ENCODE results near the gene CSTF1. TPM values are rescaled to one million over a fixed set of nuclear protein-coding genes. Genes with fewer than 3 reads are reported as not detected.

CSTF1 gene
- total RNA-seq, 1 donor from 2014 or later = 36.8 TPM

- peaks cover 10% of the 10 kb centered on the region for H3K4me1 Mint-ChIP-seq
- no peaks in the 10 kb centered on the region for H3K27me3 Mint-ChIP-seq (ENCODE audit: low read depth)
- no peaks in the 10 kb centered on the region for H3K9me3 Mint-ChIP-seq
- no peak overlapping the region for H3K27ac Mint-ChIP-seq
- H3K36me3 Mint-ChIP-seq = no peaks in the 10 kb centered on the region
- DNase-seq (ENCODE audit: low spot score in 2 of 2, unreplicated experiment in 2 of 2) = no peak
- TF ChIP-seq, protein P1, sequence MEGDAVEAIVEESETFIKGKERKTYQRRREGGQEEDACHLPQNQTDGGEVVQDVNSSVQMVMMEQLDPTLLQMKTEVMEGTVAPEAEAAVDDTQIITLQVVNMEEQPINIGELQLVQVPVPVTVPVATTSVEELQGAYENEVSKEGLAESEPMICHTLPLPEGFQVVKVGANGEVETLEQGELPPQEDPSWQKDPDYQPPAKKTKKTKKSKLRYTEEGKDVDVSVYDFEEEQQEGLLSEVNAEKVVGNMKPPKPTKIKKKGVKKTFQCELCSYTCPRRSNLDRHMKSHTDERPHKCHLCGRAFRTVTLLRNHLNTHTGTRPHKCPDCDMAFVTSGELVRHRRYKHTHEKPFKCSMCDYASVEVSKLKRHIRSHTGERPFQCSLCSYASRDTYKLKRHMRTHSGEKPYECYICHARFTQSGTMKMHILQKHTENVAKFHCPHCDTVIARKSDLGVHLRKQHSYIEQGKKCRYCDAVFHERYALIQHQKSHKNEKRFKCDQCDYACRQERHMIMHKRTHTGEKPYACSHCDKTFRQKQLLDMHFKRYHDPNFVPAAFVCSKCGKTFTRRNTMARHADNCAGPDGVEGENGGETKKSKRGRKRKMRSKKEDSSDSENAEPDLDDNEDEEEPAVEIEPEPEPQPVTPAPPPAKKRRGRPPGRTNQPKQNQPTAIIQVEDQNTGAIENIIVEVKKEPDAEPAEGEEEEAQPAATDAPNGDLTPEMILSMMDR (IDR thresholded peaks at IDR 0.05; ENCODE audit: unreplicated experiment) = no peak
- no peak overlapping the region for H3K4me3 Mint-ChIP-seq
Measured at GRCh38 chr20:56429502-56429901, 37.1 kb downstream of the CSTF1 start.

DNA sequence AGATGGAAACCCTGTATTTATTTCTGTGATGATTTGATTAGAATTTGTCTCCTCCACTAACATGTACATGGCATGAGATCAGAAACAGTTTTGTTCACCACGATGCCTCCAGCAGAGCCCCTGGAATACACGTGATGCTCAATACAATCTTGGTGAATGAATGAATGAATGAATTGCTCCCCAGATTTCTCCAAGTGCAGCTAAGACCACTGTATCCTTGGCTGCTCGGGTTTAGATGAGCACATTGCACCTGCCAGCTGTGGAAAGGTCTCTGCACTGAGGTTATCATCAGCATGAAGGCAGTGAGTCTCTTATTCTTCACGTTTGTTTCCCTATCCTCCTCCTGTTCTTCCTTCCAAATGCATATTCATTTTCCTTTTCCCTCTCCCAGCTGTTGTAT is 37.5 kb downstream of the CSTF1 start:
- no peaks in the 10 kb centered on the region for H3K36me3 Mint-ChIP-seq

GRCh38 chr20:56430461-56430860 is 38.0 kb downstream of the CSTF1 start:
- peak in 1 of 2 experiments; percentile 19 for DNase-seq (ENCODE audit: low spot score in 2 of 2, unreplicated experiment in 2 of 2)

More for the DNA sequence above, 37.5 kb downstream of the CSTF1 start:
- Mint-ChIP-seq H3K9me3 (no peaks in the 10 kb centered on the region), H3K27me3 (ENCODE audit: low read depth) (no peaks in the 10 kb centered on the region), H3K4me3 (no peak overlapping the region), H3K27ac (no peak overlapping the region), H3K4me1 (peaks cover 10% of the 10 kb centered on the region)
- TF ChIP-seq, protein P1 (IDR thresholded peaks at IDR 0.05; ENCODE audit: unreplicated experiment) = no peak
- no peak for DNase-seq (ENCODE audit: low spot score in 2 of 2, unreplicated experiment in 2 of 2)

GRCh38 chr20:56430957-56431356 is 38.5 kb downstream of the CSTF1 start:
- H3K9me3 Mint-ChIP-seq = no peaks in the 10 kb centered on the region
- no peaks in the 10 kb centered on the region for H3K36me3 Mint-ChIP-seq
- no peak for DNase-seq (ENCODE audit: low spot score in 2 of 2, unreplicated experiment in 2 of 2)
- no peaks in the 10 kb centered on the region for H3K27me3 Mint-ChIP-seq (ENCODE audit: low read depth)
- no peak overlapping the region for H3K4me3 Mint-ChIP-seq
- TF ChIP-seq, protein P1 (IDR thresholded peaks at IDR 0.05; ENCODE audit: unreplicated experiment) = no peak
- H3K27ac Mint-ChIP-seq = no peak overlapping the region
- H3K4me1 Mint-ChIP-seq = peaks cover 10% of the 10 kb centered on the region

More at GRCh38 chr20:56430461-56430860, 38.0 kb downstream of the CSTF1 start:
- Mint-ChIP-seq H3K27me3 (ENCODE audit: low read depth) (no peaks in the 10 kb centered on the region), H3K9me3 (no peaks in the 10 kb centered on the region), H3K27ac (no peak overlapping the region), H3K36me3 (no peaks in the 10 kb centered on the region), H3K4me1 (peaks cover 10% of the 10 kb centered on the region), H3K4me3 (no peak overlapping the region)
- TF ChIP-seq, protein P1 (IDR thresholded peaks at IDR 0.05; ENCODE audit: unreplicated experiment) = no peak

DNA sequence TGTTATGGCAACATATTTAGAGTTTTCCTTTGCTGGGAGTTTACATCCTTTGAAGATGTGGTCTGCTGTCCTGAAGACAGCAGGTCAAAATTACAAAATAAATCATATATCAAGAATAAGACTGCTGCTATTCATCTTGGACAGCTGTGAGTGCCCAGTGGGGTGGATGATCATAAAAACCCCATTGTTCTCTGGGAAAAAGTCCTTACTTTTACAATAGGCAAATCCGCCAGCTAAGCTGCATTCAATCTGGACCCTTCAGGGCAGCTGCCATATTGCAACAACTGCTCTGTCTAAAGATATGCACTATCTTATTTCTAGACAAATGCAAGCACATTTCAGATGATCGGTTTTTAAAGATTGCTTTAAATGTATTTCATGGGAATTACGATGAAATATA is 39.0 kb downstream of the CSTF1 start:
- no peaks in the 10 kb centered on the region for H3K27me3 Mint-ChIP-seq (ENCODE audit: low read depth)
- no peaks in the 10 kb centered on the region for H3K9me3 Mint-ChIP-seq
- H3K36me3 Mint-ChIP-seq = no peaks in the 10 kb centered on the region
- no peak overlapping the region for H3K27ac Mint-ChIP-seq
- H3K4me3 Mint-ChIP-seq = no peak overlapping the region
- peaks cover 10% of the 10 kb centered on the region for H3K4me1 Mint-ChIP-seq
- no peak for DNase-seq (ENCODE audit: low spot score in 2 of 2, unreplicated experiment in 2 of 2)
- TF ChIP-seq, protein P1 (IDR thresholded peaks at IDR 0.05; ENCODE audit: unreplicated experiment) = no peak

Data from mesothelial cell of epicardium (in vitro differentiated cells).